Skin of body (tissue), 2 donors: ENCODE data around the gene VSNL1. TPM values are rescaled to one million over a fixed set of nuclear protein-coding genes. Genes with fewer than 3 reads are reported as not detected.

ENCODE experiments used
- DNase-seq: peaks from one replicate; lab custom pipeline; 2025; lab: John Stamatoyannopoulos, UW
- total RNA-seq: library from RNA; depleted of rRNA; stranded (reverse); fragments of >200 nt; gene quantifications from one replicate; pipeline ENCODE4 v1.2.3, GENCODE V29; 2014

The VSNL1 gene
- total RNA-seq, 1 donor from 2014 or later: 21.9 TPM

GRCh38 chr2:17580319-17580715 lies 39.8 kb downstream of the VSNL1 start:
- no peak for DNase-seq

GRCh38 chr2:17581831-17582230 lies 41.3 kb downstream of the VSNL1 start:
- no peak for DNase-seq

GRCh38 chr2:17583166-17583565 lies 42.7 kb downstream of the VSNL1 start:
- DNase-seq: no peak

- no peak for DNase-seq
Observed at GRCh38 chr2:17583646-17584045, 43.1 kb downstream of the VSNL1 start.

- DNase-seq: no peak
Observed at GRCh38 chr2:17584689-17585088, 44.2 kb downstream of the VSNL1 start.

GRCh38 chr2:17587469-17587868 lies 47.0 kb downstream of the VSNL1 start:
- DNase-seq: no peak

GRCh38 chr2:17588031-17588430 lies 47.5 kb downstream of the VSNL1 start:
- DNase-seq: no peak

GRCh38 chr2:17589406-17590035 lies 49.0 kb downstream of the VSNL1 start:
- no peak for DNase-seq

- no peak for DNase-seq
Observed at GRCh38 chr2:17590342-17590911, 49.9 kb downstream of the VSNL1 start.

- no peak for DNase-seq
Observed at GRCh38 chr2:17591846-17592245, 51.4 kb downstream of the VSNL1 start.

GRCh38 chr2:17592731-17593409 lies 52.4 kb downstream of the VSNL1 start:
- no peak for DNase-seq

GRCh38 chr2:17593445-17593840 lies 52.9 kb downstream of the VSNL1 start:
- DNase-seq: no peak

- no peak for DNase-seq
Observed at GRCh38 chr2:17593841-17594491, 53.5 kb downstream of the VSNL1 start.

- DNase-seq: peak; percentile 32
Observed at GRCh38 chr2:17594533-17595401, 54.3 kb downstream of the VSNL1 start.

GRCh38 chr2:17599617-17600016 lies 59.1 kb downstream of the VSNL1 start:
- DNase-seq: no peak

- DNase-seq: no peak
Observed at GRCh38 chr2:17600556-17601204, 60.2 kb downstream of the VSNL1 start.

GRCh38 chr2:17604050-17604449 lies 63.6 kb downstream of the VSNL1 start:
- no peak for DNase-seq

GRCh38 chr2:17605696-17606095 lies 65.2 kb downstream of the VSNL1 start:
- DNase-seq: no peak

GRCh38 chr2:17606851-17607250 lies 66.4 kb downstream of the VSNL1 start:
- DNase-seq: no peak

GRCh38 chr2:17607379-17607778 lies 66.9 kb downstream of the VSNL1 start:
- no peak for DNase-seq

- DNase-seq: no peak
Observed at GRCh38 chr2:17608251-17608650, 67.8 kb downstream of the VSNL1 start.
